CD4-positive, alpha-beta T cell treated with Interleukin-6 for 4 hours (primary cell): ENCODE measurements around the gene LRRC56.
A peak's percentile ranks its signal among the peaks of the same experiment; 100 is the strongest.

Experiments
- DNase-seq: peaks from one replicate; pipeline ENCODE4 v3.0.0-alpha.2; 2020; ENCODE audit warnings: mixed read lengths

LRRC56 gene

DNA sequence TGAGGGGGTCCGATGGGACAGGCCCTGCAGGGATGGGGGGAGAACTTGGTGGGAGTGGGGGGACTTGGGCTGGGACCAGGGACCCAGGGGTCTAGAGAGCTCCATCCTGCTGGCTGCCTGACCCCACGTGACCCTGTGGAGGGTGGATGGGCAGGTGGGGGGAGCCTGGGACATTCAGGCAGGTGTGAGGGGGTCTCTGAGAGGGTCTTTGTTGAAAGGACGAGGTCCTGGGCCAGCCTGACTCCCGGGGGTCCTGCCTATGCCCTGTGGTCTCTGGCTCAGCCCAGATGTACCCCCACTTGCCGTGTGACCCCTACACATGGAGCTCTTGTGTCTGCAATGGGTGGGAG is 7.5 kb downstream of the LRRC56 start:
- no peak for DNase-seq

DNA sequence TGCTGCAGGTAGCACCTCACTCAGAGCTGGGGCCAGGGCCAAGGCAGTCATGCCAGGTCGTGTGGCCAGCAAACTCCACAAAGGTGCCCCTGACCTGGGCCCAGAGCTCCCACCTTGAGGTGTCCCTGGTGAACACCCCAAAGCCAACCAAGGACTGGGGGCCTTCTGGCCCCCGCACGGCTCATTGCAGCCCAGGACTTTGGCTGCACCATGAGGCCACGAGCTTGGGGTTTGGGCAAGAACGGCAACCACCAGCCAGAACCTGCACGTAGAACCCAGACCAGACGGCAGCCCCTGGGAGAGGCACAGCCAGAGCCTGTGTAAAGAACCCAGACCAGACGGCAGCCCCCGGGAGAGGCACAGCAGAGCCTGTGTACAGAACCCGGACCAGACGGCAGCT is 7.8 kb downstream of the LRRC56 start:
- DNase-seq: no peak

DNA sequence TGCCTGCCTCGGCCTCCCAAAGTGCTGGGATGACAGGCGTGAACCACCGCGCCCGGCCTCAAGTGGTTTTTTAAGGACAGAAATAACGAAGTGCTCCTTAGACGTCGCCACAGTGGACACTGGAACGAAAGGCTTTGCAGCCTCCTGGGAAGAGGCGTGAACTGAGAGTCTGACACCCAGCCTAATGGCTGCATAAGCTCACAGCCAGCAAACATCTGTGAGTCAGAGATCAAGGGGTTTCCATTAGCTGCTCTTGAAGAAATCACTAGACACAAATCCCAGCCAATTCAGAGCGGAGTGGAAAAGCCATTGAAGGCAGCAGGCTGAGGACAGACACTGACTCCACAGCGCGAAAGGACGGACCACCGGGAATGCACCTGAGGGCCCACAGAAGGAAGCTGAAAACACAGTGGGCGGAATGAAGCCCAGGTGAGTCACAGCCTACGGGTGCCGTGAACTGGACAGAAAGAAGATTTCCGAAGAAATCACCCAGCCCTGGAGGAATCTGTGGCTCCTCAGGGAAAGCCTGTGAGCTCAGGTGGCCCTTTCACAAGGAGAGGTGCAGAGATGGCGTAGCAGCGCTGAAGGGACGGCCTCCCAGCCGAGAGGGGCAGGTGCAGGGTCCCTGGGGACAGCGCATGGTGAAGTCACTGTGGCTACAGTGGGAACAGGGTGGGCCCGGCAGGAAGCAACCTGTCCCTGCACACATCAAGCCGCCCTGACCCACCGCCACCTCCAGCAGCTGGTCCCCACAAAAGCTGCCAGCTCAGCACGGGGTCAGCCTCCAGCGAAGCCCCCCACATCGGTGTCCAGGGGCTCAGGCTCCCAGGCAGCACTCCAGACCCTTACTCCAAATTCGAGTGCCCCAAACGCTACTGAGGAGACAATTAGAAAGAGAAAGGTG is 11.6 kb downstream of the LRRC56 start:
- no peak for DNase-seq

DNA sequence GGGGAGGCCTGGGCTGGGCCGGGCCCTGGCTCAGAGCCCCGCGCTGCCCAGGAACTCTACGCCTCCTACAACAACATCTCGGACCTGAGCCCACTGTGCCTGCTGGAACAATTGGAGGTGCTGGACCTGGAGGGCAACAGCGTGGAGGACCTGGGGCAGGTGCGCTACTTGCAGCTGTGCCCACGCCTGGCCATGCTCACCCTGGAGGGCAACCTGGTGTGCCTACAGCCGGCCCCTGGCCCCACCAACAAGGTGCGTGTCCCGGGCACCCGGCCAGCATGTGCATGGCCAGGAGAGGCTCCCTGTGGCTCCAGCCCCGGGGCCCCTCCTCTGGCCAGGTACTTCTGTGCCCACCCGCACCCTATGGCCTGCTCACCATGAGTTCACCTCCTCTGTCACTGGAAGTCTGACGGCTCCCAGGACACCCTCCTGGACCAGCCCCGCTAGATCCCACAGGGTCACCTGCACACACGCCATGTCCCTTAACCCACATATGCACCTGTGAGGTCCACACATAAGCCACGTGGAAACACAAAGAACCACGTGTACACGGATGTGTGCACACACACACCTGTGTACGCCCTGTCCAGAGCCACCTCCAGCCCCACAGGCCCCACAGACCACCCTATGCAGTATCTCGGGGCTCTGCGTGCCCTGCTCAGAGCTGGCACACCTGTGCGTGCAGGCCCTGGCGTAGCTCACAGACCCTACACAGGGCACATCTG is 12.9 kb downstream of the LRRC56 start:
- DNase-seq: no peak

DNA sequence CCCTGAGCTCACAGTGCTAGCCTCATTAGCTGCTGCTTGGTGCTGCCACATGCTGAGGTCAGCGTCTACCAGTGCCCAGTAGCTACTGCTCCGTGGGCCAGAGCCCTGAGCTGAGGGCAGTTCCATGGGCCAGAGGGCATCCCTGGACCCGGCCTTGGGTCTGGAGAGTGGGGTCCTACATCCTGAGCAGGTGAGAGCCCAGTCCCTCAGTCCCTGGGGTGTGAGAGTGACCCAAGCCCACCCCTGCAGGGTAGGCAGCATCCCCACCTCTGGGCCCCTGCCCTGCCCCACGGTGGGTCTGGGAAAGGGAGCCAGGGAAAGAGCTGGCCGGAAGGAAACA is 13.4 kb downstream of the LRRC56 start:
- DNase-seq: no peak

DNA sequence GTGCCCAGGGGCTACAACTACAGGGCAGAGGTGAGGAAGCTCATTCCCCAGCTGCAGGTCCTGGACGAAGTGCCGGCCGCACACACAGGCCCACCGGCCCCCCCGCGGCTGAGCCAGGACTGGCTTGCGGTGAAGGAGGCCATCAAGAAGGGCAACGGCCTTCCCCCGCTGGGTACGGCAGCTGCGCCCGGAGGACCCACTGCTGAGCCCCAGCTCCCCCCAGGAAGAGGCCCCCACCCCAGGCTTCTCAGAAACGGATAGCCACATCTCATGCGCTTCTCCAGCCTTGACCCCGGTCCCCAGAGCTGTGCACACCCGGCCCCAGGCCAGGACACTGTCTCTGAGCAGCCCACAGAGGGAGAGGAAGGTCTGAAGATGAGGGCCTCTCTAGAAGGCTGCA is 13.8 kb downstream of the LRRC56 start:
- no peak for DNase-seq

DNA sequence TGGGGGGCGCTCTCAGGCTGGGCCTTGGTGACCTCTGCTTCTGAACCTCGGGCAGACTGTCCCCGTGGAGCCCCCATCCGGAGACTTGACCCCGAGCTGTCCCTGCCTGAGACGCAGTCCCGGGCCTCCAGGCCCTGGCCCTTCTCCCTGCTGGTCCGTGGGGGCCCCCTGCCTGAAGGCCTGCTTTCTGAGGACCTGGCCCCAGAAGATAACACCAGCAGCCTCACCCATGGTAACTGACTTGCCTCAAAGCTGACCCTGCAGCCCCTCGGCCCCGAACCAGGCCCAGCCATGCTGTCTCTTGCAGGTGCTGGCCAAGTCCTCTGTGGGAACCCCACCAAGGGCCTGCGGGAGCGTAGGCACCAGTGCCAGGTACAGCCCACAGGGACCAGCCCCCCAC is 14.3 kb downstream of the LRRC56 start:
- DNase-seq: no peak

DNA sequence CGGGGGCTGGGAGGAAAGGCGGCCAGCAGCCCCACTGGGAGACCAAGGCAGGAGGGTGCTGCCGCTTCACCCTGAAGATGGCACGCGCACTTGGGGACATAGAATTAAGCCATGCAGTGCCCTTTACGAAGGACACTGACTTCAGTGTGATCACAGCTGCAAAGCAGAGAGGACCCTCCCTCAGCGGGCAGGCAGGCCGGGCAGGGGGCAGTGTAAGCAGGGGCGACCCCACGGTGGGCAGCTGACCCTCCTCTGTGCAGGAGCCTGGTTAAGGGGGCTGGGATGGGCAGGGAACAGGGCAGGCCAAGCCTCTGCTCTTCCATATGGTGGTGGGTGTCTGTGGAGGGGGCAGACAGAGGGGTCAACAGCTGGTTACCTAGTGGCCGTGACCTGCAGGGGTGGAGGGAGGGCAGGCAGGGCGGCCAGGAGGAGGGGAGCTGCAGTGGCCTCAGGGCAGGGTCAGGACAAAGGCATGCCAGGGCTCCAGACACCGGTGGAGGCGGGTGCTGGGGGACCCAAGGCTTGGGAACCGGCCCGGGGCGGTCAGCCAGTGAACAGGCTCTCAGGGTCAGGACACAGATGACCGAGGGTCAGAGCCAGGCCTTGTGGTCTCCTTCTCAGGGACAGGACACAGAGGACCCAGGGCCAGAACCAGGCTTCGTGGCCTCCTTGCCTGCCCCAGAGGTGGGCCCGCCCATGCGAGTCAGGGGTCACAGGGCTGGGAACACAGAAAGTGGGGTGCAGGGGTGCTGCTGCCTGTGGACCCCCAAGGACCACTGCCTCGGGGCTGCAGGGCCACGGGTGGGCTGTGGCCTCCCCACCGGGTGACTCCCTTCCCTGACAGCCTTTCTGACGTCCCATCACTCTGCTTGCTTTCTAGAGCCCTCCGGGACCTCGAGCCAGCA is 16.0 kb downstream of the LRRC56 start:
- DNase-seq: no peak

DNA sequence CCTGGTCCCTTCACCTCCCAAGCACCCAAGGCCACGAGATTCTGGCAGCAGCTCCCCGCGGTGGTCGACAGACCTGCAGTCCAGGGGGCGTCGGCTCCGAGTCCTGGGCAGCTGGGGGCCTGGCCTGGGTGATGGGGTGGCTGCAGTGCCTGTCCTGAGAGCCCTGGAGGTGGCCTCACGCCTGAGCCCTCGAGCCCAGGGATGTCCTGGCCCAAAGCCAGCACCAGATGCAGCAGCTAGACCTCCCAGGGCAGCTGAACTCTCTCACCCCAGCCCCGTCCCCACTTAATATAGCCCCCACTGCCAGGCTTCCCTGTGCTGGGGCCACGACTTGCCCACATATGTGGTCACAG is 16.6 kb downstream of the LRRC56 start:
- no peak for DNase-seq

DNA sequence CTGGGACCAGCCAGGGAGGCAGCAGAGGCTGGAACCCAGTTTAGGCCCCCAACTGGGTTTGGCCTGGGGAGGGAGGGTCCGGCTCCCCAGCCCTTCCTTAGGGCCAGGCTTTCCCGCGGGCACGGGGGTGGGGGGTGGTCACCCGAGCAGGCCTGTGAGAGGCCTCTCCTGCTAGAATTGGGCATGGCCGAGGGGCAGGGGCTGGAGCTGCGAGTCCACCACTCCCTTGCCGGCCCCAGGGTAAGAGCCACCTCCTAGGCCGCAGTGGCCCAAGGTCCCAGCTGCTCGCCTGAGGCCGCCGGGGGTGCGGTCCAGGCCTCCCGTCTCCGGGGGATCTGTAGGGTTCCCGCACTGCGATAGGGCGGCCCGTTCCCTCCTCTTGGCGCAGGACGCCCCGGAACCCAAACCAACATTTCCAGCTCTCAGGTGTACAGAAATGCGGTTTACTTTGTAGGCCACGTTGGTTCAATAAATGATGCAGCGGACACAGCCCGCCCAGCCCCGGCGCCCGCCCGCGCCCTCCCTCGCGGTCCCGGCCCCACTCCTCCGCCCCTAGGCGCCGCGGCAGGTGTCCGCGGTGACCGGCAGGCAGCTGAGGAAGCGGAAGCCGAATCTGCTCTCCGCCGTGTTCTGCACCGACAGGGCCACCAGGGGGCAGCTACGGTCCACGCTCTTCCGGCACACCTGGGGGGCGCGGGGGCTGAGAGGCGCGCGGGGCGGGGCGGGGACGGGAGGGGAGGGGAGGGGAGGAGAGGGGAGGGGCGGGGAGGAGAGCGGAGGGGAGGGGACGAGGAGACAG is 17.3 kb downstream of the LRRC56 start:
- peak; percentile 92 for DNase-seq

DNA sequence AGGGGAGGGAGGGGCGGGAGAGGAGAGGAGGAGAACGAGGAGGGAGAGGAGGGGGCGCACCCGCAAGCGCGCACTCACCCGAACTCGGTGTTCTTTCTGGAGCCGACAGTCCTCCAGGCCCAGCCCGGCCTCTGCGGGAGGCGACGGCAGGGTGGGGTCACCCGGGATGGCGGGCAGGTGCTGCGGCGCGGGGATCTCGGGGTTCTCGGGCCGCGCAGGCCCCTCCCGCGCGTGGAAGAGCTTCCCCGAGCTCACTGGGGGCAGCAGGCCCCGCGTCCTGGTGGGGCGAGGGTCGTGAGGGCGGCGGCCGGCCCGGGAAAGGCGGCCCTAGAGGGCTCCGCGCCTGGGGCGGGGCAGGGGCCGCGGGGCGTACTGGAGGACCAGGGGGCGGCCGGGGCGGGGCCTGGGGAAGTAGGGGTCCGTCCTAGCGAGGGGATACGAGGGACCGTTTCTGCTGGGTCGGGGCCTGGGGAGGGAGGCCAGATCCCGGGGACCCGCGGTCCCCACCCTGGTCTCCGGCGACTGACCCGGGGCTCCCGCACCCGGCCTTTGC is 18.0 kb downstream of the LRRC56 start:
- DNase-seq: no peak

DNA sequence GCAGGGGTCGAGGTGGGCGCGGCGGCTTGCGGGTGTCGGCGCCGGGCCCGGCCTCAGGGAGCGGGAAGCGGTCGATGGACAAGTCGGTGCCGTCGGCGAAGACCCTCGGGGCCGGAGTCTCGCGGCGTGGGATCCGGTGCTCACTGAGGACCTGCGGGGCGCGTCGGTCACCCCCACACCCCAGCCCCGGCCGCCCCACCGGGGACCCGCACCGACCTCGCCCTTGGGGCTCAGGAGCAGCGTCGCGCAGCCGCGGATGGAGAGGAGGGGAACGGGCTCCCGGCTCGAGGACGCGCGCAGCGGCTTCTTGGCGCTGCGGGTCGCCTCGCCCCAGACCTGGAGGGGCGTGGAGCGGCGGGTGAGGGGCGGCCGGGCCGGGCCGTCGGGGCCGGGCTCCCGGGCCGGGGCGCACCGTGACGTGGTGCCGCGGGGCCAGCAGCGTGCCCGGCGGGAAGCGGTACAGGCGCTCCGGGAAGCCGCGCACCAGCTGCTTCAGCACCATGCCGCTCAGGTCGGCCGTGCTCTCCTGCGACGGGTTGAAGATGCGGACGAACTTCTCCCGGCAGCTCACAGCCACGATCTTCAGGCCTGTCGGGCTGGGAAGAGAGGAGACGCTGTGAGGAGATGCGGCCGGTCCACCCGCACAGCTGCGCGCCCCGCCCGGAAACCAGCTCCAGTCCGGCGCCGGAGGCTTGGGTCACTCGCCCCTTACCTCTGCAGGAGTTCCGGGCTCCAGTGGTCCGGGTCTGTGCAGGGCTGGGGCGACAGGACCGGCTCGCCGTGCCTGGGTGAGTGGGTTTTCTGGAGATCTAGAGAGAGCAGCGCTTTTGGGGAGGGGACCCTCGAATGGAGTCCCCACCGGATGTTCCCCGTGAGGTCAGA is 18.7 kb downstream of the LRRC56 start:
- DNase-seq: peak; percentile 45

DNA sequence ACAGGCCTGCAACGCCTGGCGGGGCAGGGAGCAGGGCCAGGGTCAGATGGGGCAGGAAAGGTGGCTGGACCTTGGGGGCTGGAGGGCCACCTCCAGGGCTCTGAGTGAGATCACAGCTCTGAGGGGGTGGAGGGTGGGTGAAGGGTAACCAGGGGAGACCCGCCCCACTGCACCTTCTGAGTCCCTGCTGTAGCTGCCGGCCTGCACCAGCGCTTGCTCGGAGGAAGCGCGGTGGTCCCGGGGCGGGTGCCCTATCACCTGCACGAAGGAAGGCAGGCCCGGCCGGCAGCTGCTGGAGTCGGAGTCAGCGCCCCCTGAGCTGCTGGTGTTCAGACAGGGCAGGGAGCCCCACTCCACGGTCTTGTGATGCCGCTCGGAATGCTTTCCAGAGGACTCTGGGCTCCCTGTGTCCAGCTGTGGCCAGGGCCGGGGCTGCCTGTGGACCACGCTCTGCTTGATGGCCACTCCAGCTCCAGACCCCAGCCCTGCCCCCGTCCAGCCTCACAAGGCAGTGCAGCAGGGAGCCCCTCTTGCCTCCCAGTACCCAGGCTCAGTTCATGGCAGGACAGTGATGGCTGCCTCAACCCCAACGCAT is 19.4 kb downstream of the LRRC56 start:
- DNase-seq: no peak

DNA sequence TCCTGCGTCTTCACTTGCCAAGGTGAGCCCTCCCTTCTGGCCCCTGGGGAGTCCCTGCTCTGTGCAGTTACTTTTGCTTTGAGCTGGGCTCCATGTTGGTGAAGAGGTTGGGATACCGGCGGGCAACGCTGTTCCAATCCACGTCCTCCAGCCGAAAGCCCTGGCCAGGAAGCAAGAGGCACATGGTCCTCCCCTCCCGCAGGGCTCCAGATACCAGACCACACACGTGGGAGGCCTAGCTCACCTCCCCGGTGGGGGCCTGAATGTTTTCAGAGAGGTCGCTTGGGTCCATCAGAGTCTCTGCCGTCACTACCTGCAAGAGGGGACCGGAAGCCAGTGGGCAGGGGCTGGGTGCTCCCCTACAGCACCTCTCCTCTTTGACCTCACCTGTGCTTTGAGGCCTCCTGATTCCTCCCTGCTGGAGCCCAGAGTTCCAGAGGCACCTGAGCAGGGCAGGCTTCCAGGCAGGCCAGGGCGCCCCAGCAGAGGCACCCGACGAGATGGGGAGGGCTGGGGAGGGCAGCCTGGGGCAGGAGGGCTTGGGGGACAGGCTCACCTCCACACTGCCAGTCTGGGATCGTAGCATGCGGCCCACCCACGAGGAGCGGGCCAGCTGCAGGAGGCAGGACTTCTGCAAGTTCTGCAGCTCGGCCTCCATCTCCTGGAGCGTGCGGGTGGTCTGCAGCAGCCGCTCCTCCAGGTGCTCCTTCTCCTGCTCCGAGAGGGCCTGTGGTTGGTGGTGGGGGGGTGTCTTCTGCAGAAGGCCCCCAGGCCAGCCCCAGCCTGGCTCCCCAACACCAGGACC is 20.2 kb downstream of the LRRC56 start:
- no peak for DNase-seq

DNA sequence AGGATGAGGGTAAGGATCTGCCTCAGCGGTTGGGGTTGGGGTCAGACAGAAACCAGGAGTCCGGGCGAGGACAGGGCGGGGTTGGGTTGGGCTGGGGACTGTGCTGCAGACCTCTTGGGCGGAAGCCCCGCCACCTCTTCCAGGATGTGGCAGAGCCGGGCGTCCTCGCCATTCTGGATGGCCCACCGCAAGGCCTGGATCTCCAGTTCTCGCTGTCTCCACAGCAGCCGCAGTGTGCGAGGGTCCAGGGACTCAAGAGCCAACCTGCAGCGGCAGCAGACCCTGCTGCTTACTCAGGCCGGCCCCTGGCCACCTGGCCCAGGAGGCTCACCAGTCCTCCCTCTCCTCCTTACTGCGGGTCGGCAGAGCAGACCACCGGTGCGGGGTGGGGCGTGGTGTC is 21.2 kb downstream of the LRRC56 start:
- DNase-seq: no peak

DNA sequence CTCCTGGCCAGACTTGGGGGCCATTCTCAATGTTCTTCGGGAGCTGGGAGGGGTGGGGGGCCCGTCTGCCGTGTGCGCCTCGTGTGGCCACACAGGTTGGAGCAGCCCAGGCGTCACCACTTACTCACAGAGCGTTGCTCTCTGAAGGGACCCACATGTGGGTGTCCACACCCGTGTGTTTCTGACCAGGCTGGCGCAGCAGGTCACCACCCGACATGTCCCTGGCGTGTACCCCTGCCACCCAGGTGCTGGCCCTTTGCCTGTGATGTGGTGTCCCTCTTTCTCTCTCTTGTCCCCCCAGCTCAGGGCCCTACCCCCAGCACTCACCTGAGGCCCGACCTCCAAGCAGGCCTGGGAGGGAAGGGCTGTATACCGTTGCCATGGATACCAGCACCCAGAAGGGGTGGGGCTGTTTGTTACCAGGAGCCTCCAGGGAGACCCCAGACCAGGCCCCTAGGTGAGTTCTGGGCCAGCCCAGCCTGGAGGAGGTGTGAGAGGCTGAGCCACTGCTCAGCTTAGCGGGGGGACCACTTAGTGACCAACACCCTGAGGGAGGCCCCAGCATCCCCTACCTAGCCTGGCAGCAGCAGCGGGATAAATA is 21.8 kb downstream of the LRRC56 start:
- no peak for DNase-seq

DNA sequence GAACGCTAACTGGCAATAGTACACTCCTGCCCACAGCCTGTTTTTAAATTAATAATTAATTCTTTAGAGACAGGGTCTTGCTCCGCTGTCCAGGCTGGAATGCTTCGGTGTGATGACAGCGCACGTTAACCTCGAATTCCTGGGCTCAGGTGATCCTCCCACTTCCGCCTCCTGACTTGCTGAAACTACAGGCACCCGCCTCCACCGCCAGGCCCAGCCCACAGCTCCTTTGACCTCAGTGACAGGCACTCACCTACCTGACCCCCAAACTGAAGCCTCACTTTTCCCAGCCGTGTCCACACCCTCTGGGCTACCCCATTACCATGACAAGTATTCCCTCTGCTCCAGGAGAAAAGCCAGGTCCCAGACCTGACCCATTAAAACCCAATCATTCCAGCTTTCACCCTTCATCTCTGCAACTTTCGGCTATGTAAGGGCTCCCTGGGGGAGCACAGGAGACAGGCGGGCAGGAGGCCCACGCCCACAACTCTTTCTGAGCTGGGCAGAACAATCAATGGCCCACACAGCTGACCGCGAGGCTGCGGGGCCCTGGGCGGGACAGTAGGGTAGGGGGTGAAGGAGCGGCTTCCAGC is 22.5 kb downstream of the LRRC56 start:
- no peak for DNase-seq

DNA sequence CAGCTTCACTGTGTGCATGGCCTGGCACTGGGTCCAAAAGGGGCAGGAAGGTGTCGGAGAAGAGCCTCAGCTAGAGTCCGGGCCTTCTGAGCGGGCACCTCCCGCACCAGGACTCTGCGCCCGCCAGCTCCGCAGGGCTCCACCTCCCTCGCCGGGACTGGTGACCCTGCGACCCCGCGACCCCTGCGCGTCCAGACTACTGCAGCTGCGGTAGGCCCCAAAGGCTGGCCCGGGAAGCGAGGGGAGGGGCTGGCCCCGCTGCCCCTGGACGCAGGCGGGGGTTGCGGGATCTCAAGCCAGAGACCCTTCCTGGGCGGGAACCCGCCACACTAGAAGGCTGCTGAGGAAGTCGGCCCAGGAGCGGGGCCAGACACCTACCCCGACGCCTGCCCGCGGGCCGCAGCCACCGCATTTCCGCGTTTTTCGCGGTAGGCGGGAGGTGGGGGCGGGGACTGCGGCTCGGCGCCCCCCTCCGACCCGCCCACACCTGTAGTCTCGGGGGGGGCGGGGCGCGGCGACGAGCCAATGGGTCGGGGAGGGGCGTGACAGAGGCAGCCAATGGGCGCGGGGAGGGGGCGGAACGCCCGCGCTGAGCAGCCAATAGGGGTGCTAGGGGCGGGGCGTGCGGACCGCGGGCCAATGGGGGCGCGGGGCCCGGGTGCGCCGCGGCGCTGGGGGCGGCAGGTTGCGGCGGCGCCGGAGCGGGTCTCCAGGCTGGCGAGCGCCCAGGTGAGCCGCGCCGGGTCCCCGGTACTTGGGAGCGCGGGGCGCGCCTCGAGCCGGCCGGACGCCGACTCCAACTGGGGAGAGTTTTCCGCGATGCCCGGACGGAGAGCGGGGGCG is 23.2 kb downstream of the LRRC56 start, which contains the start of the genes LMNTD2 and RASSF7:
Gene LMNTD2 (minus strand): TSS at position 434 of the 843 bp plus-strand sequence. CDS start 22 bp downstream, at position 412.
Gene RASSF7 (plus strand): TSS at position 666 of the 843 bp plus-strand sequence. CDS start 799 bp downstream, outside the sequence.
- peak; percentile 98 for DNase-seq
